Measurements from ENCODE around the gene DHH.
"Not testable (repeated sequence)": the region's sequence is repeated elsewhere in the genome, so short reads cannot be mapped to it uniquely, and the experiment has no call there.

The DHH gene

DNA sequence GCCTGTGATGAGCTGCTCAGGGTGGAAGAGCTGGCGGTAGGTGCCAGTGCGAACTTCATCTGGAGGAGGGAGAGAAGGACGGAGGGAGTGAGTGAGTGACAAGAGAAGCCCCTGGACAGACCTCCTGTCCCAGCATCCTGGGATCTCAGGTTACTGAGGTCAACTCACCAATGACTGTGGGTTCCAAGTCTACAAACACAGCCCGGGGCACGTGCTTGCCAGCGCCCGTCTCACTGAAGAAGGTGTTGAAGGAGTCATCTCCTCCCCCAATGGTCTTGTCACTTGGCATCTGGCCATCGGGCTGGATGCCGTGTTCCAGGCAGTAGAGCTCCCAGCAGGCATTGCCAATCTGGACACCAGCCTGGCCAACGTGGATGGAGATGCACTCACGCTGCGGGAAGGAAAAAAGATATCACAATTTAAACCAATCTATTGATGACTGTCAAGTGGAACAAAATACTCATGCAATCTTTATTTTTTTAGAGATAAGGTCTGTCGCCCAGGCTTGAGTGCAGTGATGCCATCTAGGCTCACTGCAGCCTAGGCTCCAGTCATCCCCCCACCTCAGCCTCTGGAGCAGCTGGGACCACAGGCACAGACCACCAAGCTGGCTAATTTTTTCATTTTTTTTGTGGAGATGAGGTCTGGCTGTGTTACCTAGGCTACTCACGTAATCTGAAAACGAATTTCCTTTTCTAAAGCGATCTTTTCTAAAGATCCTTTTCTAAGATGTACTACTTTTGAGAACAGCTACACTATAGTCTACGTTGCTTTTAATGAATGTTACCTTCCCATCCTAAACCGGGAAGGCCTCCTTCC, 34.9 kb upstream of the DHH start:
- no peak for TF ChIP-seq CTCF (IDR thresholded peaks at IDR 0.05; ENCODE audit: insufficient read depth, low read length, poor library complexity, severe bottlenecking)
- H3K4me3 ChIP-seq (replicated peaks; ENCODE audit: low read depth, low read length) = peak overlapping the region; percentile 94
- H3K36me3 ChIP-seq (ENCODE audit: control insufficient read depth, insufficient read depth, low read length) = peaks cover 10% of the 10 kb centered on the region
- no peaks in the 10 kb centered on the region for H3K27me3 ChIP-seq (replicated peaks; ENCODE audit: control insufficient read depth, insufficient read depth, low read length)
- DNase-seq (ENCODE audit: extremely low read depth, insufficient read length) = no peak

GRCh38 chr12:49127971-49128370, 33.4 kb upstream of the DHH start:
- not testable (repeated sequence) for H3K4me3 ChIP-seq (replicated peaks; ENCODE audit: low read depth, low read length); H3K27me3 ChIP-seq (replicated peaks; ENCODE audit: control insufficient read depth, insufficient read depth, low read length); DNase-seq (ENCODE audit: extremely low read depth, insufficient read length)
- H3K36me3 ChIP-seq (ENCODE audit: control insufficient read depth, insufficient read depth, low read length) = peaks cover 10% of the 10 kb centered on the region

DNA sequence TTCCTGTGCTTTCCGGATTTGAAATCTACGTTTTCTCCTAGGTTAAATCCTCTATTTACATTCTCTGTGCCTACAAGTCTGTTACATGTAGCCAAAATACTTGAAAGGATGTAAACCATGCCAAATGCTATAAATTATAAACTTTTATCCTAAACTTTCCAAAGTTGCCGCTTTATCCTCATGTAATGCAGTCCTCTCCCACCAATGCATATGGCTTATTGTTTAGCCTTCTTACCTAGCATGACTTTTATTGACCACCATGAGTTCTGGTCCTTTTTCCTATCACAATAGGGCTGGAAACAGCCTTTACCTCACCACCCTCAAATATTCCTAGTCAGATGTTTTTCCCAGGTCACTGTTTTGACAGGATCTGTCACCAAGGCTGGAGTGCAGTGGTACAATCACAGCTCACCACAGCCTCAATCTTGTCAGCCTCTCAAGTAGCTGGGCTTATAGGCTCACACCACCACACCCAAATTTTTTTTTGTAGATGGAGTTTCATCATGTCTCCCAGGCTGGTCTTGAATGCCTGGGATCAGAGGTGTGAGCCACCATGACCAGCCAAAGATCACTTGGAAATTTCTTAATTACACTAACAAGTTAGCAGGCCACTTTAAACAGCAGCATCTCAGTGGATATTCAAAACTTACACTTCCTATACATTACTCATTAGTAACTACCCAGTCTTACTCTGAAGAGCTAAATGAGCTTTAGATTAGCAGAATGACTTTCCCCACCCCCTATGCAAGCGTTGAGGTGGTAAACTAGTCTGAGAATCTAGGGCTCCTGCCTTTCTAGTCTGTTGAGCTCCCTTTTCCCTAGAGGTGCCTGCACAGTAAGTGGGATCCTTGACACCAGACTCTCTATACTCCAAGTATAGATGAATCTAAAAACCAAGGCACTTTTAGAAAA, 32.5 kb upstream of the DHH start:
- Histone ChIP-seq H3K27me3 (replicated peaks; ENCODE audit: control insufficient read depth, insufficient read depth, low read length) (no peaks in the 10 kb centered on the region), H3K4me3 (replicated peaks; ENCODE audit: low read depth, low read length) (no peak overlapping the region), H3K36me3 (ENCODE audit: control insufficient read depth, insufficient read depth, low read length) (peaks cover 10% of the 10 kb centered on the region)
- TF ChIP-seq CTCF (IDR thresholded peaks at IDR 0.05; ENCODE audit: insufficient read depth, low read length, poor library complexity, severe bottlenecking) = no peak
- DNase-seq (ENCODE audit: extremely low read depth, insufficient read length) = no peak

- Histone ChIP-seq H3K36me3 (ENCODE audit: control insufficient read depth, insufficient read depth, low read length) (no peaks in the 10 kb centered on the region), H3K4me3 (replicated peaks; ENCODE audit: low read depth, low read length) (no peak overlapping the region), H3K27me3 (replicated peaks; ENCODE audit: control insufficient read depth, insufficient read depth, low read length) (no peaks in the 10 kb centered on the region)
- DNase-seq (ENCODE audit: extremely low read depth, insufficient read length) = no peak
- TF ChIP-seq CTCF (IDR thresholded peaks at IDR 0.05; ENCODE audit: insufficient read depth, low read length, poor library complexity, severe bottlenecking) = peak; percentile 23
Observed at GRCh38 chr12:49121047-49121696, 26.6 kb upstream of the DHH start.

GRCh38 chr12:49111206-49111605, 16.6 kb upstream of the DHH start:
- peak overlapping the region; percentile 43 for H3K4me3 ChIP-seq (replicated peaks; ENCODE audit: low read depth, low read length)
- no peak for TF ChIP-seq CTCF (IDR thresholded peaks at IDR 0.05; ENCODE audit: insufficient read depth, low read length, poor library complexity, severe bottlenecking)
- H3K27me3 ChIP-seq (replicated peaks; ENCODE audit: control insufficient read depth, insufficient read depth, low read length) = no peaks in the 10 kb centered on the region
- no peak for DNase-seq (ENCODE audit: extremely low read depth, insufficient read length)
- no peaks in the 10 kb centered on the region; the same call in 1 of the 2 replicates for H3K36me3 ChIP-seq (ENCODE audit: control insufficient read depth, insufficient read depth, low read length)

Data from GM06990 (cell line).